Mesothelial cell of epicardium (in vitro differentiated cells): ENCODE results near the gene ST3GAL3. TPM values are rescaled to one million over a fixed set of nuclear protein-coding genes. Genes with fewer than 3 reads are reported as not detected.

Source experiments
- DNase-seq, 2 experiments: peaks; one replicate each; pipeline ENCODE4 v3.0.0; 2021; ENCODE audit warnings: low spot score in 2 of 2; ENCODE audit not compliant: unreplicated experiment in 2 of 2
- H3K27ac Mint-ChIP-seq: 2 replicates; pipeline ENCODE4 v1.8.0; 2021; ENCODE audit warnings: mixed read lengths
- H3K27me3 Mint-ChIP-seq: 2 replicates; pipeline ENCODE4 v1.8.0; 2021; ENCODE audit warnings: low read depth, mixed read lengths
- H3K36me3 Mint-ChIP-seq: 2 replicates; pipeline ENCODE4 v1.8.0; 2021; ENCODE audit warnings: mixed read lengths
- H3K4me1 Mint-ChIP-seq: 2 replicates; pipeline ENCODE4 v1.8.0; 2021; ENCODE audit warnings: mixed read lengths
- H3K4me3 Mint-ChIP-seq: 2 replicates; pipeline ENCODE4 v1.8.0; 2021; ENCODE audit warnings: mild to moderate bottlenecking, moderate library complexity, mixed read lengths
- H3K9me3 Mint-ChIP-seq: 2 replicates; pipeline ENCODE4 v1.8.0; 2021; ENCODE audit warnings: mixed read lengths
- CTCF ChIP-seq: fragments of 200-600 bp; sonication (generic); IDR thresholded peaks from one replicate; pipeline ENCODE4 v1.5.0; 2021; ENCODE audit warnings: antibody characterized with exemption; ENCODE audit not compliant: unreplicated experiment
- total RNA-seq: library from RNA; stranded (reverse); gene quantifications from 3 replicates; pipeline ENCODE4 v1.2.1, GENCODE V29; 2021

Gene ST3GAL3
- total RNA-seq, 1 donor from 2014 or later, result 31.0 TPM

GRCh38 chr1:43934101-43934985, 227.0 kb downstream of the ST3GAL3 start:
- Mint-ChIP-seq H3K36me3 (peaks cover 6% of the 10 kb centered on the region), H3K27me3 (peaks cover 55% of the 10 kb centered on the region), H3K9me3 (no peaks in the 10 kb centered on the region), H3K27ac (no peak overlapping the region), H3K4me1 (peaks cover 14% of the 10 kb centered on the region), H3K4me3 (peak overlapping the region; percentile 65)
- peak; percentile 95 for TF ChIP-seq CTCF
- DNase-seq, result peak in 1 of 2 experiments; percentile 84

- H3K27me3 Mint-ChIP-seq, result peaks cover 61% of the 10 kb centered on the region
- peaks cover under 1% of the 10 kb centered on the region for H3K36me3 Mint-ChIP-seq
- H3K4me1 Mint-ChIP-seq, result peaks cover 14% of the 10 kb centered on the region
- H3K27ac Mint-ChIP-seq, result no peak overlapping the region
- DNase-seq, result no peak
- peak overlapping the region; percentile 47 for H3K4me3 Mint-ChIP-seq
- no peak for TF ChIP-seq CTCF
- H3K9me3 Mint-ChIP-seq, result no peaks in the 10 kb centered on the region
Measured at GRCh38 chr1:43934986-43935324, 227.6 kb downstream of the ST3GAL3 start.

- Mint-ChIP-seq H3K27ac (no peak overlapping the region), H3K27me3 (peaks cover 64% of the 10 kb centered on the region), H3K9me3 (no peaks in the 10 kb centered on the region), H3K4me1 (peaks cover 14% of the 10 kb centered on the region), H3K36me3 (no peaks in the 10 kb centered on the region), H3K4me3 (peak overlapping the region; percentile 45)
- no peak for TF ChIP-seq CTCF
- DNase-seq, result no peak
Measured at GRCh38 chr1:43935711-43936427, 228.5 kb downstream of the ST3GAL3 start.

- H3K9me3 Mint-ChIP-seq, result no peaks in the 10 kb centered on the region
- DNase-seq, result peak in 1 of 2 experiments; percentile 50
- TF ChIP-seq CTCF, result peak; percentile 16
- peaks cover 60% of the 10 kb centered on the region for H3K27me3 Mint-ChIP-seq
- no peaks in the 10 kb centered on the region for H3K36me3 Mint-ChIP-seq
- H3K27ac Mint-ChIP-seq, result no peak overlapping the region
- peaks cover 14% of the 10 kb centered on the region for H3K4me1 Mint-ChIP-seq
- peak overlapping the region; percentile 70 for H3K4me3 Mint-ChIP-seq
Measured at GRCh38 chr1:43936431-43937151, 229.3 kb downstream of the ST3GAL3 start.

DNA sequence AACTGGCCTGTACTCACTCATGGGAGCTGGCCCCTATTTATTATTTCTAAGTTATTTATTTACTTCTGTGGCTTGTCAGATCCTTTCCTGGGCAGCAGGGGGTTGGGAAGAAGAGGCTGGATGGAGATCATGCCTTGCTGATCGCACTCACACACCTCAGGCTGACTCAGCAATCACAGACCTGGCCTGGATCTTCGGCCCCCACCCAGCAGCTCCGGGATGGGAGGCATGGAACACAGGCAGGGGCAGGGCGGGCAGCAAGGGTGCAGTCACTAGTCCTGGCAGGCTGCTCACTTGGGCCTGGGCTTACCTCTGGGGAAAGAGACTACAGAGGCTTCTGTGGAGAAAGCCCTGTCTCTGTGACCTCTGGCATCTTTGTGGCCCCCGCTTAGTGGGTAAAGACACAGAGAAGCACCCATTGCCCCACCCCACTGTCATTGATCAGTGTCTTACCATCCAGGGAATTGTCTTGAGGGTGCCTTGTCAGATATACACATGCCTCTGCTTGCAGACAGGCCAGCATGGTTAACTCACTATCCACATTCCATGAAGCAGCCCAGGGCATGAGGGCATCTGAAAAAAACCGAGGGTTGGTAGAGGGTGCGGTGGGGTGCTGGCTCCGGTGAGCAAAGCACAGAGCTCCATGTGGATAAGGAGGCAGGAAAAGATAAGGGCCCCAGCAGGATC, 230.0 kb downstream of the ST3GAL3 start:
- H3K27ac Mint-ChIP-seq, result no peak overlapping the region
- no peaks in the 10 kb centered on the region for H3K36me3 Mint-ChIP-seq
- peak overlapping the region; percentile 8 for H3K4me3 Mint-ChIP-seq
- no peaks in the 10 kb centered on the region for H3K9me3 Mint-ChIP-seq
- H3K27me3 Mint-ChIP-seq, result peaks cover 54% of the 10 kb centered on the region
- TF ChIP-seq CTCF, result no peak
- peaks cover 14% of the 10 kb centered on the region for H3K4me1 Mint-ChIP-seq
- DNase-seq, result no peak
